HG03095 (cell line): ENCODE results near the gene ZDHHC24.
"Not testable (repeated sequence)": the region's sequence is repeated elsewhere in the genome, so short reads cannot be mapped to it uniquely, and the experiment has no call there.

Experiments used
- ATAC-seq: cut with Tn5 transposase; IDR thresholded peaks from one replicate; pipeline ENCODE4 v1.9.1; 2021; ENCODE audit warnings: moderate library complexity; ENCODE audit not compliant: unreplicated experiment

The ZDHHC24 gene

GRCh38 chr11:66546966-66547661 is 1.3 kb upstream of the ZDHHC24 start:
- no peak for ATAC-seq

- ATAC-seq, result no peak
Measured at GRCh38 chr11:66546368-66546965, 619 bp upstream of the ZDHHC24 start, which contains the start of gene ACTN3. Gene ACTN3 (plus strand): TSS chr11:66546903. CDS start chr11:66546938, 35 bp downstream.

GRCh38 chr11:66544952-66545351 is 896 bp downstream of the ZDHHC24 start:
- not testable (repeated sequence) for ATAC-seq

- no peak for ATAC-seq
Measured at GRCh38 chr11:66543263-66544107, 2.4 kb downstream of the ZDHHC24 start.

- ATAC-seq, result no peak
Measured at GRCh38 chr11:66542362-66542761, 3.5 kb downstream of the ZDHHC24 start.

GRCh38 chr11:66541892-66542291 is 4.0 kb downstream of the ZDHHC24 start:
- no peak for ATAC-seq

GRCh38 chr11:66540598-66540997 is 5.2 kb downstream of the ZDHHC24 start:
- not testable (repeated sequence) for ATAC-seq

- no peak for ATAC-seq
Measured at GRCh38 chr11:66539870-66540213, 6.0 kb downstream of the ZDHHC24 start.

GRCh38 chr11:66539170-66539869 is 6.5 kb downstream of the ZDHHC24 start:
- ATAC-seq, result no peak

GRCh38 chr11:66532784-66533183 is 13.1 kb downstream of the ZDHHC24 start:
- no peak for ATAC-seq

GRCh38 chr11:66531841-66532240 is 14.0 kb downstream of the ZDHHC24 start:
- ATAC-seq, result no peak

- no peak for ATAC-seq
Measured at GRCh38 chr11:66530927-66531709, 14.7 kb downstream of the ZDHHC24 start.

GRCh38 chr11:66529655-66530054 is 16.2 kb downstream of the ZDHHC24 start:
- ATAC-seq, result no peak

- no peak for ATAC-seq
Measured at GRCh38 chr11:66529069-66529468, 16.8 kb downstream of the ZDHHC24 start.

- ATAC-seq, result no peak
Measured at GRCh38 chr11:66524304-66525040, 21.4 kb downstream of the ZDHHC24 start.

GRCh38 chr11:66523611-66524010 is 22.2 kb downstream of the ZDHHC24 start:
- no peak for ATAC-seq

- no peak for ATAC-seq
Measured at GRCh38 chr11:66510990-66511339, 34.9 kb downstream of the ZDHHC24 start.

- ATAC-seq, result no peak
Measured at GRCh38 chr11:66510271-66510989, 35.4 kb downstream of the ZDHHC24 start, which contains the start of gene BBS1. Gene BBS1 (plus strand): TSS chr11:66510635. CDS start chr11:66510660, 25 bp downstream.

- ATAC-seq, result no peak
Measured at GRCh38 chr11:66509131-66509561, 36.7 kb downstream of the ZDHHC24 start.
